ENCODE data around the gene DPP10.

DPP10 gene

DNA sequence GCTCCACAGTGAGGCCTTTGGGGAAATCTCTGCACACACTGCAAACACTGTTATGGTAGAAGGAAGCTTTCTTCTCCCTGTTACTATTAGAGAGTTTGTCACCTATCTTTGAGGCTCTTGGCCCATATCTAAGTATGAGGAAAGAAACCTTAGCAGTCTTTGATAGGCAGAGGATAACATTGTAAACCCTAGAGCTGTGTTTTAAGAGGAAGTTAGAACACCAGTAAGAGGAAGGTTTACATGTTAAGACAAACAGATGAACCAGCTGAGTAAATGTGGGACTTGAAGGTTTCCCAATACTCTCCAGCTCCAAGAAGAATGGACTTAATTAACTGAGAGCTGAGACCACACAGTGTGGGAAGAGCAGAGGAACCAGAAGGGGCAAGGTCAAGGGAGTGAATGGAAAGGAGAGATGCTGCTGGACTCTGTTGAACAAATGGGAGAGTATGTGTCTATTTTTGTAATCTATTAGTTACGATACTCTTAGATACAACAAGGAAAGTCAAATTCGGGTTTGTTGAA, 257.0 kb downstream of the DPP10 start:
- Histone ChIP-seq H2AFZ (ENCODE audit: low read length) (no peak overlapping the region), H3K27me3 (ENCODE audit: insufficient read depth, low read length) (no peaks in the 10 kb centered on the region), H3K4me3 (ENCODE audit: low read depth, low read length, poor library complexity, severe bottlenecking) (no peak overlapping the region), H3K79me2 (ENCODE audit: insufficient read depth, low read length) (no peaks in the 10 kb centered on the region), H3K4me2 (ENCODE audit: low read length) (no peak overlapping the region), H3K9me2 (ENCODE audit: low read depth, low read length) (no peaks in the 10 kb centered on the region), H4K20me1 (ENCODE audit: insufficient read depth, low read length) (no peaks in the 10 kb centered on the region), H3K9ac (ENCODE audit: low read length) (no peak overlapping the region), H3K36me3 (ENCODE audit: insufficient read depth, low read length) (no peaks in the 10 kb centered on the region), H3K27ac (ENCODE audit: low read depth, low read length, poor library complexity, severe bottlenecking) (no peak overlapping the region), H3K9me3 (ENCODE audit: low read length) (no peaks in the 10 kb centered on the region), H3F3A (ENCODE audit: insufficient read depth, low read length) (no peaks in the 10 kb centered on the region), H3K4me1 (ENCODE audit: insufficient read depth, low read length, severe bottlenecking) (no peaks in the 10 kb centered on the region)
- no peak for TF ChIP-seq EZH2 (IDR thresholded peaks at IDR 0.05; ENCODE audit: borderline replicate concordance, low read length)
- TF ChIP-seq, protein P1, sequence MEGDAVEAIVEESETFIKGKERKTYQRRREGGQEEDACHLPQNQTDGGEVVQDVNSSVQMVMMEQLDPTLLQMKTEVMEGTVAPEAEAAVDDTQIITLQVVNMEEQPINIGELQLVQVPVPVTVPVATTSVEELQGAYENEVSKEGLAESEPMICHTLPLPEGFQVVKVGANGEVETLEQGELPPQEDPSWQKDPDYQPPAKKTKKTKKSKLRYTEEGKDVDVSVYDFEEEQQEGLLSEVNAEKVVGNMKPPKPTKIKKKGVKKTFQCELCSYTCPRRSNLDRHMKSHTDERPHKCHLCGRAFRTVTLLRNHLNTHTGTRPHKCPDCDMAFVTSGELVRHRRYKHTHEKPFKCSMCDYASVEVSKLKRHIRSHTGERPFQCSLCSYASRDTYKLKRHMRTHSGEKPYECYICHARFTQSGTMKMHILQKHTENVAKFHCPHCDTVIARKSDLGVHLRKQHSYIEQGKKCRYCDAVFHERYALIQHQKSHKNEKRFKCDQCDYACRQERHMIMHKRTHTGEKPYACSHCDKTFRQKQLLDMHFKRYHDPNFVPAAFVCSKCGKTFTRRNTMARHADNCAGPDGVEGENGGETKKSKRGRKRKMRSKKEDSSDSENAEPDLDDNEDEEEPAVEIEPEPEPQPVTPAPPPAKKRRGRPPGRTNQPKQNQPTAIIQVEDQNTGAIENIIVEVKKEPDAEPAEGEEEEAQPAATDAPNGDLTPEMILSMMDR (IDR thresholded peaks at IDR 0.05; ENCODE audit: low read length), result no peak

DNA sequence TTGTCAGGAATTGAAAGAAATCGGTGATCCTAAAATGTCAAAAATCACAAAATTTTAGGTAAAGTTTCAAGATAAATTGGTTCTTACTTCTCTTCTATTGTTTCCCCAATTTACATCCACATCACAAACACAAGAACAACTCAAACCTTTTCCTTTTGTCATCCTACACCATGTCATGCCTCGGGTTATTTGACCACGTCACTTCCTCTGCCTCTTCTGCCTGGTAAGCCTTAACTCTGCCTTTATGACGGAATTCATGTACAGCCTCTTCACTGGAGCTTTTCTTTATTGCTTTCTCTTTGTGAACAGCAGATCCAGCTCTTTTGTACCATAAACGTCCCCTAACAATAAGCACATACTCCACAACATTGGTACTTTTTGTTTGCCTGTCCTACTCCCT, 258.0 kb downstream of the DPP10 start:
- H3K79me2 ChIP-seq (ENCODE audit: insufficient read depth, low read length), result no peaks in the 10 kb centered on the region
- TF ChIP-seq, protein P1 (IDR thresholded peaks at IDR 0.05; ENCODE audit: low read length), result no peak
- TF ChIP-seq EZH2 (IDR thresholded peaks at IDR 0.05; ENCODE audit: borderline replicate concordance, low read length), result no peak
- H3K36me3 ChIP-seq (ENCODE audit: insufficient read depth, low read length), result no peaks in the 10 kb centered on the region
- H3K9ac ChIP-seq (ENCODE audit: low read length), result no peak overlapping the region
- no peak overlapping the region for H3K27ac ChIP-seq (ENCODE audit: low read depth, low read length, poor library complexity, severe bottlenecking)
- H4K20me1 ChIP-seq (ENCODE audit: insufficient read depth, low read length), result no peaks in the 10 kb centered on the region
- no peak overlapping the region for H2AFZ ChIP-seq (ENCODE audit: low read length)
- H3K9me3 ChIP-seq (ENCODE audit: low read length), result no peaks in the 10 kb centered on the region
- H3K4me3 ChIP-seq (ENCODE audit: low read depth, low read length, poor library complexity, severe bottlenecking), result no peak overlapping the region
- H3F3A ChIP-seq (ENCODE audit: insufficient read depth, low read length), result no peaks in the 10 kb centered on the region
- no peaks in the 10 kb centered on the region for H3K4me1 ChIP-seq (ENCODE audit: insufficient read depth, low read length, severe bottlenecking)
- H3K27me3 ChIP-seq (ENCODE audit: insufficient read depth, low read length), result no peaks in the 10 kb centered on the region
- no peaks in the 10 kb centered on the region for H3K9me2 ChIP-seq (ENCODE audit: low read depth, low read length)
- no peak overlapping the region for H3K4me2 ChIP-seq (ENCODE audit: low read length)

- H4K20me1 ChIP-seq (ENCODE audit: insufficient read depth, low read length), result no peaks in the 10 kb centered on the region
- H2AFZ ChIP-seq (ENCODE audit: low read length), result no peak overlapping the region
- no peaks in the 10 kb centered on the region for H3K36me3 ChIP-seq (ENCODE audit: insufficient read depth, low read length)
- no peak overlapping the region for H3K27ac ChIP-seq (ENCODE audit: low read depth, low read length, poor library complexity, severe bottlenecking)
- TF ChIP-seq, protein P1 (IDR thresholded peaks at IDR 0.05; ENCODE audit: low read length), result no peak
- no peak for TF ChIP-seq EZH2 (IDR thresholded peaks at IDR 0.05; ENCODE audit: borderline replicate concordance, low read length)
- no peaks in the 10 kb centered on the region for H3K4me1 ChIP-seq (ENCODE audit: insufficient read depth, low read length, severe bottlenecking)
- H3K9ac ChIP-seq (ENCODE audit: low read length), result no peak overlapping the region
- no peak overlapping the region for H3K4me3 ChIP-seq (ENCODE audit: low read depth, low read length, poor library complexity, severe bottlenecking)
- no peaks in the 10 kb centered on the region for H3F3A ChIP-seq (ENCODE audit: insufficient read depth, low read length)
- no peaks in the 10 kb centered on the region for H3K79me2 ChIP-seq (ENCODE audit: insufficient read depth, low read length)
- no peaks in the 10 kb centered on the region for H3K9me3 ChIP-seq (ENCODE audit: low read length)
- H3K27me3 ChIP-seq (ENCODE audit: insufficient read depth, low read length), result no peaks in the 10 kb centered on the region
- no peak overlapping the region for H3K4me2 ChIP-seq (ENCODE audit: low read length)
- H3K9me2 ChIP-seq (ENCODE audit: low read depth, low read length), result no peaks in the 10 kb centered on the region
Observed at GRCh38 chr2:114709936-114710850, 267.8 kb downstream of the DPP10 start.

Data from OCI-LY1 (cell line).